Measurements from ENCODE around the gene SHC4.

DNA sequence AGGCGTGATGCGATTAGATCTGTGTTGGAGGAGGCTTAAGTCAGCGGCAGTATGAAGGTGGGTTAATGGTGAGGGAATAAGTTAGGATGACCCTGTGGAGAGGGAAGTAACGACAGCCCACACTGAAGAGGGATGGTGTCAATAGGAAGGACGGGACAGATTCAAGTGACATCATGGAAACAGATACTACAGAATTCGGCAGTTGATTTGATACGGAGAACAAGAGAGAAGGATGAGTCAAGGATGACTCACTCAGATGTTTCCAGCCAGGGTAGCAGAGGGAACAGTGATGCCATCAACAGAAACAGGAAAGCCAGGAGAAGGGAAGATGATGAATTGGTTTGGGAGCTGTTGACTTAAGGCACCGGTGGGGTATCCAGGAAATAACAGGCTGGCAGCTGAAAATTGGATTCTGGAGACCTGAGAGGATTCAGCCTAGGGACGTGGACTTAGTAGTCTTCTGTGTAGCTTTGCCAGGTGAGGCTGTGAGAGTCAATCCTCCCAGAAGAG lies 38.0 kb downstream of the SHC4 start:
- TF ChIP-seq, protein P1, sequence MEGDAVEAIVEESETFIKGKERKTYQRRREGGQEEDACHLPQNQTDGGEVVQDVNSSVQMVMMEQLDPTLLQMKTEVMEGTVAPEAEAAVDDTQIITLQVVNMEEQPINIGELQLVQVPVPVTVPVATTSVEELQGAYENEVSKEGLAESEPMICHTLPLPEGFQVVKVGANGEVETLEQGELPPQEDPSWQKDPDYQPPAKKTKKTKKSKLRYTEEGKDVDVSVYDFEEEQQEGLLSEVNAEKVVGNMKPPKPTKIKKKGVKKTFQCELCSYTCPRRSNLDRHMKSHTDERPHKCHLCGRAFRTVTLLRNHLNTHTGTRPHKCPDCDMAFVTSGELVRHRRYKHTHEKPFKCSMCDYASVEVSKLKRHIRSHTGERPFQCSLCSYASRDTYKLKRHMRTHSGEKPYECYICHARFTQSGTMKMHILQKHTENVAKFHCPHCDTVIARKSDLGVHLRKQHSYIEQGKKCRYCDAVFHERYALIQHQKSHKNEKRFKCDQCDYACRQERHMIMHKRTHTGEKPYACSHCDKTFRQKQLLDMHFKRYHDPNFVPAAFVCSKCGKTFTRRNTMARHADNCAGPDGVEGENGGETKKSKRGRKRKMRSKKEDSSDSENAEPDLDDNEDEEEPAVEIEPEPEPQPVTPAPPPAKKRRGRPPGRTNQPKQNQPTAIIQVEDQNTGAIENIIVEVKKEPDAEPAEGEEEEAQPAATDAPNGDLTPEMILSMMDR (IDR thresholded peaks at IDR 0.05), result no peak
- TF ChIP-seq, protein P2, sequence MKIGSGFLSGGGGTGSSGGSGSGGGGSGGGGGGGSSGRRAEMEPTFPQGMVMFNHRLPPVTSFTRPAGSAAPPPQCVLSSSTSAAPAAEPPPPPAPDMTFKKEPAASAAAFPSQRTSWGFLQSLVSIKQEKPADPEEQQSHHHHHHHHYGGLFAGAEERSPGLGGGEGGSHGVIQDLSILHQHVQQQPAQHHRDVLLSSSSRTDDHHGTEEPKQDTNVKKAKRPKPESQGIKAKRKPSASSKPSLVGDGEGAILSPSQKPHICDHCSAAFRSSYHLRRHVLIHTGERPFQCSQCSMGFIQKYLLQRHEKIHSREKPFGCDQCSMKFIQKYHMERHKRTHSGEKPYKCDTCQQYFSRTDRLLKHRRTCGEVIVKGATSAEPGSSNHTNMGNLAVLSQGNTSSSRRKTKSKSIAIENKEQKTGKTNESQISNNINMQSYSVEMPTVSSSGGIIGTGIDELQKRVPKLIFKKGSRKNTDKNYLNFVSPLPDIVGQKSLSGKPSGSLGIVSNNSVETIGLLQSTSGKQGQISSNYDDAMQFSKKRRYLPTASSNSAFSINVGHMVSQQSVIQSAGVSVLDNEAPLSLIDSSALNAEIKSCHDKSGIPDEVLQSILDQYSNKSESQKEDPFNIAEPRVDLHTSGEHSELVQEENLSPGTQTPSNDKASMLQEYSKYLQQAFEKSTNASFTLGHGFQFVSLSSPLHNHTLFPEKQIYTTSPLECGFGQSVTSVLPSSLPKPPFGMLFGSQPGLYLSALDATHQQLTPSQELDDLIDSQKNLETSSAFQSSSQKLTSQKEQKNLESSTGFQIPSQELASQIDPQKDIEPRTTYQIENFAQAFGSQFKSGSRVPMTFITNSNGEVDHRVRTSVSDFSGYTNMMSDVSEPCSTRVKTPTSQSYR (CRISPR knock-in tag; IDR thresholded peaks at IDR 0.05), result no peak
- TF ChIP-seq TEAD4 (CRISPR knock-in tag; IDR thresholded peaks at IDR 0.05) (no peak), ATF1 (CRISPR knock-in tag; IDR thresholded peaks at IDR 0.05) (no peak)
- TF ChIP-seq, protein P3, sequence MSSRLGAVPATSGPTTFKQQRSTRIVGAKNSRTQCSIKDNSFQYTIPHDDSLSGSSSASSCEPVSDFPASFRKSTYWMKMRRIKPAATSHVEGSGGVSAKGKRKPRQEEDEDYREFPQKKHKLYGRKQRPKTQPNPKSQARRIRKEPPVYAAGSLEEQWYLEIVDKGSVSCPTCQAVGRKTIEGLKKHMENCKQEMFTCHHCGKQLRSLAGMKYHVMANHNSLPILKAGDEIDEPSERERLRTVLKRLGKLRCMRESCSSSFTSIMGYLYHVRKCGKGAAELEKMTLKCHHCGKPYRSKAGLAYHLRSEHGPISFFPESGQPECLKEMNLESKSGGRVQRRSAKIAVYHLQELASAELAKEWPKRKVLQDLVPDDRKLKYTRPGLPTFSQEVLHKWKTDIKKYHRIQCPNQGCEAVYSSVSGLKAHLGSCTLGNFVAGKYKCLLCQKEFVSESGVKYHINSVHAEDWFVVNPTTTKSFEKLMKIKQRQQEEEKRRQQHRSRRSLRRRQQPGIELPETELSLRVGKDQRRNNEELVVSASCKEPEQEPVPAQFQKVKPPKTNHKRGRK (CRISPR knock-in tag; IDR thresholded peaks at IDR 0.05; ENCODE audit: borderline replicate concordance), result no peak
